Right forelimb (tissue), 1 donor: Measurements from ENCODE around the gene ESRRG.

ENCODE experiments used
- DNase-seq: peaks from one replicate; pipeline ENCODE4 v3.0.0-alpha.2; 2018

ESRRG gene

DNA sequence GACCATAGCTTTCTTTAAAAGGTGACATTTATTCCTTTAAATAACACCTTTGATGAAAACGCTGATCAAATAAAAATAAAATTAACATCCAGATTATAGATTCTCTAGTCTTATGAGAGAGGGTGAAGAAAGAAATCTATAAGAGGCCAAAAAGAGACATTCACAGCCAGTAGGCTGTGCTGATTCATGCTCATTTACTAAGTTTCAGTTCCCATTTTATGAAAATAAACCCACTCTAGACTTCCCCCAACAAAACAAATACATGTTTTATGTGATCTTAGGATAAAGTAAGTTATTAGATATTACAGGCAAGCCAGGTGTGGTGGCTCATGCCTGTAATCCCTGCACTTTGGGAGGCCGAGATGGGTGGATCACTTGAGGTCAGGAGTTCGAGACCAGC lies 21.1 kb downstream of the ESRRG start:
- no peak for DNase-seq

DNA sequence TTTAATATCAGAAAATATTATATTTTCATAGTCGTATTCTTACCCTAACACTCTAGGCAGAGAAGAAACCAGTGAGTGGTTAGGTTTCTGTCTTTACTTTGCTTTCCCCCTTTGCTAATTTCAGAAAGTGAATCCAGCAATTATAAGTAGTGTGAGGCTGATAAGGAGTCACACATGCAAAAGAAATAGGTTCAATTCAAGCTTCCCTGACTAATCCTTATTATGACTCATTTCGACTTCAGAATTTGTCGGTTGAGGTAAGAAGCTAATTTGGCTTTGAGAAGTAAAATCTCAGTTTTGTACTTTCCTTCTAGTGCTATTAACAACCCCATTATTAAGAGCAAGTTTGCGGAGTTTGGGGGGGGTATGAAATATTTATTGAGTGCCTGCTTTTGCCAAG lies 22.4 kb downstream of the ESRRG start:
- DNase-seq, result no peak

DNA sequence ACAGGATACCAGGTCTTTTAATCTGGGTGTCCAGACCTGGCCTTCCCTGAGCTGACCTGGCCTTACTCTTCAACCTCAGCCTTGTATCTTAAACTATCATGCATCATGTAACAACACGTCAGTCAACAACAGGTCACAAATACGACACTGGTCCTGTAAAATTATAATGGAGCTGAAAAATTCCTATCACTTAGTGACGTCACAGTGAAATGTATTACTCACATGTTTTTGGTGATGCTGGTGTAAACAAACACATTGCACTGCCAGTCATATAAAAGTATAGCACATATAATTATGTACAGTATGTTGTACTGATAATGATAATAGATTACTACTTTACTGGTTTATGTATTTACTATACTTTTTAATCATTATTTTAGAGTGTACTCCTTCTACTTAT lies 31.5 kb downstream of the ESRRG start:
- DNase-seq, result no peak

DNA sequence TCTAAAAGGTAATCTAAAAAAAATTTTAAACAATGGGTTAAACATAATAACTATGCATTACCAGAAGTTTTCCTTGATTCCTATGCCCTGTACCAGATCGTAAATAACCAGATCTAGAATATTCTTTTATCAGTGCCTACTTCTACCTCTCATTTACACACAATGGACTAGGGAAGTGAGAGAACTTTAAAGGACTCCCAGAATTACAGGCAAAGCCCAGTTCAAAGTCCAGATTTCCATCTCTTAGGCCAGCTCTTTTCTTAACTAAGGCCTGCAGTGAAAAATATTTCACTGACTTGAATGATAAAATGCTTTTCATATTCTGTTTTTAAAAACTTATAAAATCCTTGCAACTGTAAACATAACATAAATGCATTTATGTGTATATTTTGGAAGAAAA lies 32.6 kb downstream of the ESRRG start:
- no peak for DNase-seq

DNA sequence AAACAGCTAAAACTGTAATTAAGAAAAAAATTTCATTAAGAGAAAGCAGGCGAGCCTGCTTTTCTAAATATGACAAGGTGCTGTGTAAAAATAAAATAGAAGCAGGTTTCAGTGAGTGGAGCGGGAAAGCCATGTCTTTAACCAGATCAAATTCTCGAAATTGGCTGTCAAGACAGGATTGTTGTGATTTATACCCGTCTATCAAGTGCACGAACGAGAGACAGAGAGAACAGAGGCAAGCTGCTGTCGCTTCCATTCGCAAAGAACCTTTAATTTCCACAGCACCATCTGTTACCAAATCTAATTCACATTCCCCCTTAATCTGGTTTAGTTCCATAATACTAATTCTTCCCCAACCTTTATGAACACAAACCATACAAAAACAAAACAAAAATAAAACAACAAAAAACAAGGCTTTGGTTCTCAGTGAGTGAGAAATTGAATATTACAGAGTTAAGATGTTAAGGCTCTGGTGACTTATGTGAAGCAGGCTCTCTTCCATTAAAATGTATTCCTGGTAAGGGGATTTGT lies 35.0 kb downstream of the ESRRG start:
- DNase-seq, result no peak

DNA sequence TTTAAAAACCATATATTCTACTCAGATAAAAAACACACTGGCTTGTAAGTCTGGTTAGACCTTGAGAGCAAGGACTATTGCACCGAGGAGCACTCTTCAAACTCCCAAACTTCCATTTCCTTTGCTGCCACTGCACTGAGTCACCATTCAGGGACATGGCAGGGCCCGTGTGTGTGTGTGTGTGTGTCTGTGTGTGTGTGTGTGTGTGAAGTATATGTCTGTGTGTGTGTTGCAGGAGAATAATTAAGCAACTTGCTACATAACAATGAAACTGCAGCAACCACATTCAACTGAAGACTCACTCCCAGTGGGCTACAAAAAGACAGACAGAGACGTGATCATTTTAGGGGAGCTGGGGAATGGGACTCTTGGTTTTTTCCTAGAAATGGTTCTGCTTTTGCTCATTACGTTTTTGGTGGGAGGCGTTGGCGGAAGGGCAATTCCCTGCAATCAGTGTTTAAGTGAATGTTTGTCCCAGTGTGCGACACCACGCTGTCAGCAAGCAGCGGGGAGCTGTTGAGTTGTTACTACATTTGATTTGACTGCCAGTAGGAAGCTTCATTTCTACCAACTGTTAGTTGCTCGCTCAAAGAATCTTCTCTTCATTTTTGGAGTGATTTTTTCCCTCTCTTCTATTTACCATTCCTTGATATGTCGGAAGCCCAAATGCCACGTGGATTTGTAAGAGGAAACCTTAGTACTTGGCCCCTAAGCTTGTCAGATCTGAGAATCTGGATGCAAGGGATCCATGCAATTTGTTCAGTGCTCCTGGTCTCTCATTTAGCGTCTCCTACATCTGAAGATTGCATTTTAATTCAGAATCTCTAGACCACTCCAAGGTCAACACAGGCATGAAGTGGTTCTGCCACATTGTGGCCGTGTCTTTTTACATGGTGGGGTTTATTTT lies 36.1 kb downstream of the ESRRG start:
- DNase-seq, result no peak

DNA sequence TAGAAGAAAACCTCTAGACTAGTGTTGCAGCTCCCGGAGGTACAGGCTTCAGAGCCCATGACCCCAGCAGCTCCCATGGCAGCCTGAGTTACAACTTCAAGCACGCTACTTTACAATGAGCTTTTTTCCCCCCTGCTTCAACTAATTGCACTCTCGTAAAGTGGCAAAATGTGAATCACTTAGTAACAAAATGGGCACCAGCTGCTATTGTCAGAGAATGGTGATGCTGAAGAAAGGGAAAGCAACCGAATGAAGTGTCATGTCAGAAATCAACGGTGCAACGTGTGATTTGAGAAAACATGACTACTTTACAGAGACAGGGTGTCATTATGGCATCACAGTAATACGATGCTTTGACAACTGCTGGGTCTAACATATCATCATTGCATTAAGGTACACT lies 40.5 kb downstream of the ESRRG start:
- DNase-seq, result no peak

DNA sequence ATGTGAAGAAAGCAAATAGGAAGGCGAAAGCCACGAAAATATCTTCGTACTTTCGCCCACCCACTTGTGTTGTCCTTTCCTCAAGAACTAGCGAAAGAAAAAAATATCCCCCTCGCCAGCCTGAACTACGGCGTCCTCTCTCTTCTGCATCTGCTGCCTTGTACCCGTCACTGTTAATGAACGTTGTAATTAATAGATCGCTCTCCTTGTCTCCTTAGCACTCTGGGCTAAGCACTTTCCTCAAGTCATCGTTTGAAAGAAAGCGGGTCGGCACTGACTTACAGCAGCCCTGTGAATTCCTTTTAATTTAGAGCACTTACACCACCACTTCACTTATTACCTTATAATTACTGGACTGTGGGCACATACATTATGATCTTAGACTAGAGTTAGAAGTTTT lies 44.1 kb downstream of the ESRRG start:
- no peak for DNase-seq

DNA sequence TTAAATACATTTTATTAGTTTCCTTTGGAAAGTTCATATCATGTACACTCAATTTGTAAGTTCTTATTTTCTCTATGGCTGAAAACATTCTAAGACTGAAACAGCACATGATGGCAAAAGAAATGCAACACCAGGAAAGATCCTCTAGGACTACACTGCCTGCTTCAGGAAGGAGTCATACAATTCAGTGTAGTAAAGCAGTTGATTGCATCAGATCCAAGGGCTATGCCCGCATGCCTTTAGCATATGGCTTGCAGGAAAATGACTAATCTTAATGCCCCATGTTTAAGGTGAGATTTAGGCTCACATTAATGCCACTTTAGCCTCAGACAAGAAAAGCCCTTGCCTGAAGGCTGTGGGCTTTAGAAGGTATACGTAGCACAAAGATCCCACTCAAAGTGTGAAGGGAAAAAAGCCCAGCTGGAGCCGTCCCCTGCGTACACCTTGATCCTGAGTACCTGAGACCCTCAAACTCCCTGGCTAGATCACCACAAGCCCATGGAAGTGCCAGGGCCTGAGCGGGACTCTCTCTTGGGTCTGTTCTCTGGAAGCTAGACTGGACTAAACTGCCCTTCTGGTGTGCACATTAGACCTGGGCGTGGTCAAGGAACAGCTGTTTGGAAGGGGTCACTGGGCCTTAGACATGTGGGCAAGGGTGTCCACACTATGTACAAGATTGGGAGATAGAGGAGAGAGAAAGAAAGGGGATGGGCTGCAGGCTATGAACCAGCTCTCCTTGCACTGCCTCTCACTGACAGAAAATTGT lies 52.9 kb downstream of the ESRRG start:
- no peak for DNase-seq

DNA sequence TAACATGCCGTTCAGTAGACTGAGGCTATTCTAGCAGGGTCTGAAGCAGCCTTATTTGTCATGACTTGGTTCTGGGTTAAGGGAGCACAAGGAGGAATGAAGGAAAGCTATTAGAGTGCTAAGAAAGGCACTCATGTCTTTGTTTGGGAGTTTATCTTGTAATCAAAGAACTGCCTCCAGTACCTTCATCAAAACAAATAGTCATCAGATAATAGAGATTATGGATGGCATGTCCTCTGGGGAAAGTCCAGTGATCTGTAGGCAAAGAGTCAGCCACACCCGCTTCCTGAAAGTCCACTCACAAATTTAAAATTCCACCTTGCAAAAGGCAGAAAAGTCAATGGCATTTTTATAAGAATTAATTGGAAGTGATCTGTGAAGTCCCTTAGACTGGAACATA lies 56.8 kb downstream of the ESRRG start:
- no peak for DNase-seq

DNA sequence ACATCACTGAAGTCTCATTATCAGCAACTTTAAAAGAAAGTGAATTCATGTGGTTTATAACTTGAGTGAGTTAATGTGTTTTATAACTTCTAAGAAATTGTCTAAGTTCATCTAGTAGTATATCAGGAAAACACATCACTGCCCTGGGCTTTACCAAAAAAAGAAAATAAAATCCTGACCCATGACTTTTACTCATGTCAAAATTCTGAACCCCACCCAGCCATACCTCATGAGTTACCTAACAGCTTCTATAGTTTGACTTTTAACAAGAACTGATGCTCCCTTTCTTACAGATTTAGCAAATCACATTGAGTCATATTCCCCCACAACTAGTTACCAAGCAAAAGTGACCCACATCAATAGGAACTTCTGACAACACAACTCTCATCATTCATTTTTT lies 57.4 kb downstream of the ESRRG start:
- no peak for DNase-seq

DNA sequence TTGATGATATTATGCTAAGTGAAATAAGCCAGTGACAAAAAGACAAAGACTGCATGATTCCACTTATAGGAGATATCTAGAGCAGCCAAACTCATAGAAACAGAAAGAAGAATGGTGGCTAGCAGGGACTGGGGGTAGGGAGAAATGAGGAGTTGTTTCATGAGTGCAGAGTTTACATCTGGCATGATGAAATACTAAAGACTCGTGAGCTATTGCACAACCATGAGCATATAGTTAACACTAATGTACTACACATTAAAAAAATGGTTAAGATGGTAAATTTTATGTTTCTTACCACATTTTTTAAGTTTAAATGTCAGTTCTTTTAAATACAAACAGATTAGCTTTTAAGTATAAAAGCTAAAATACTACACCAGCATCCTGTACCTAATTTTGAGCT lies 57.8 kb downstream of the ESRRG start:
- no peak for DNase-seq

DNA sequence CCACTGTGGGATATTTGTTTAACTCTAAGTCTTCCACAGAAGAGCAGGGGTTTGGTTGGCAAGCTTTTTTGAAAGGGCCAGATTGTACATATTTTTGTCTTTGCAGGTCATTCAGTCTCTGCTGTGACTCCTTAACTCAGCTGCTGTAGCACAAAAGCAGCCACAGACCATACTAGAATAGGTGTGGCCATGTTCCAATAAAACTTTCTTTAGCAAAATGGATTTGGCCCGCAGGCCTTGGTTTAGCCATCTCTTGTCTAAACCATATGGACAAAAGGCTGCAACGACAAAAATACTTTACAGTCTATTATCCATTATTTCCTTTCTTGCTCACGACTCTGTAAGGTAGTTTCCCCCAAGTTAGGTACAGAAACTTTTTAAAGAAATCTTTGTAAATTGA lies 60.5 kb downstream of the ESRRG start:
- no peak for DNase-seq

DNA sequence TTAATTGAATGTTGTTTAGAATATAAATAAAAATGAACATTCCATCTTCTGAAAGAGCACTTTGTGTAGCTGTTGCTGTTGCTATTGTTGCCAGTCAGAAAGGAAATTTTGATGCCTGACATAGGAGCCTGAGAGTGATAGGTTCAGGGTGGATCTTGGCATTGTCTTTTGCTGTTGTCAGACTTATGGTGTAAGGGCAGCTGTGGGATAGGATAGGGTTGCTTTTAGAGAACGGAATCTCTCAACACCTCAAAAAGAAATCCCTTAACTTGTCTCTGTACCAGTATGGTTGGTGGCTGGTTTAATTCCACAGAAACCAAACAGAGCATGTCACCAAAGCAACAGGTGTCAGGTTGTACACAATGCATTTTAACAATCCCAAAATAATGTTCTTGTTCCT lies 62.7 kb downstream of the ESRRG start:
- no peak for DNase-seq

DNA sequence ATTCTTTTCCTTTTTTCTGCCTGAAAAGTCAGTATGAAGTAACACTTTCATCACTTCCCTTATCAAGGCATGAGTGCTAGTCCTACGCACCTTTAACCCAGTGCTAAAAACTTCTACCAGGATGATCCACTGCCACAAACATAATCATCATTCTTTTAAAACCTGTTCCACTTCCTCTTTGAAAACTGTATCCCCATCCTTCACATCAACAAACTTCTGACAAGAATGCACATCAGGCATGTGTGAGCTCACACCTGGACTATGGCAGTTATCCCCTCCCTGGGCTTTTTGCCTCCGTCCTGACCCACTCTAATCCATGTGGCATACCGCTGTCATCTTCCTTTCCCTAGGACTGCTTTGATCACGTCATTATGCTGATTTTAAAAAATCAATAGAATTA lies 70.2 kb downstream of the ESRRG start:
- no peak for DNase-seq

DNA sequence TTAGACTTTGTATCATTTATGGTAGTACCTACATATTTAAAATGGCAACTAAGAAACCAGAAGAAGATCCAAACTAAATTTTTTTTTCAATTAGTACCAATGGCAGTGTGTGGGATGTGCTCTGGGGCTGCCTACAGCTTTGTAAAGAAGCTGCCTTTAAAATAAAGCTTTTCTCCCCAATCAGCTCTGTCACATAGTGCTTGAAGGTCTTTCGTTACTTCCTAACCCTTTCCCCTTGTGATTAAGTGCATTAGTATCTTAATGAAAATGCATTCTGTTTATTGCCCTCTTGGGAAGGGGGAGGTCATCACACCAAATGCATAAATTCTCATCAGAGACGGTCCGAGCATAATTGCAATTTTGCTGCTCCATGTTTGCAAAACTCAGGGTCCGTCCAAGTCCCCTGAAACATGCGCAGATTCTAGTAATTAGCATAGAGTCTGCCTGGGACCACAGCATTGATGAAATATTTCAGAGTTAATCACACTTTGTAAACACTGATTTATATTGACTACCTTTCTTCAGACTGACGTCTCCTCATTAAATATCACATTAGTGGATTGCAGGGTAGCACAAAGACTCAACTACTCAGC lies 71.3 kb downstream of the ESRRG start:
- no peak for DNase-seq

DNA sequence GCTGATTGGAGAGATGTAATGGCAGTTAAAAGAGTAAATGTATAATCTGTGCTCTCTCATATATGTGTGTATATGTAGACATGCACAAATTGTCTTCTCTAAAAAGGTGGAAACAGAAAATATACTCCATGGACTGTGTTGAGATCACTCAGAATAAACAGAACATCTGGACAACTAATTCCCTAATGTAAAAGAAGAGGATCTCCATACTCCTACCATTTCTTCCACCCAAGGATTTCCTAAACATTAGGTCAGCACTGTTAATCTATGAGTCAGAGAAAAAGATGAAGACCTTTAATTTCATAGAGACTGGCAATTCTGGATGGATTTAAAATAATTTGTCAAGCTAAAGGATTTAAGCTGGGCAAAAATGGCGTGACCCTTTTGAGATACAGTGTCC lies 80.1 kb downstream of the ESRRG start:
- DNase-seq, result no peak

DNA sequence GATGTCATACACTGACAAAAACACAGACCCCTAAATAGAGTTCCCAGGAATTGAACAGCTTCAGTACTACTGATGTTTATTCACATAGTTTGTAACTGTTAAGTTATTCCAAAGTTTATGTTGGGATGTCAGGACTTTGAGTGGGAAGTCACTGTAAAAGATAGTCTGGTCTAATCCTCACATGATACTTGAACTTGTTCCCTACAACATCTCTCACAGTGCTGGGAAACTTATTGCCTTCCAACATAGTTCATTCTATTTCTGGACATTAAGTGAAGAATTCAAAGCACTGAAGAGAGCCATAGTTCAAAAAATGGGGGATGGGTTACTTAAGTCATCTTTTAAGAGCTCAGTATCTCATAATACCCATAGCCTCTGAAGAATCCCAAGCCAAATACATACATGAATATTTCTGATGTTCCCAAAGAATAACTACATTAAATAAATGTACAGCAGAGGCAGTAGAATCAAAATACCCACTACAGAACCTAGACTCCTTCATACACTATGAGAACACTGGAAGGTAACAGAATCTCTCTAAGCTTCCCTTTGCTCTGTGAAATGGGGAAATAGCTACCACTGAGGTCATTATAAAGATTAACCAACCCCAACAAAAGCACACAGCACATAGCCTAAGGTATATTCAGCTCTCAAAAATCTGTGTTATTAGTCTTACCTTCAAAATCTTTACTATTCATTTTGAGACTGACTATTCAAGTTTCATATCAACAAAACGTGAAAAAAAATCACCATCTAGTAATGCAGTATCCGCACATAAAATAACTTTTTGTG lies 81.4 kb downstream of the ESRRG start:
- no peak for DNase-seq

DNA sequence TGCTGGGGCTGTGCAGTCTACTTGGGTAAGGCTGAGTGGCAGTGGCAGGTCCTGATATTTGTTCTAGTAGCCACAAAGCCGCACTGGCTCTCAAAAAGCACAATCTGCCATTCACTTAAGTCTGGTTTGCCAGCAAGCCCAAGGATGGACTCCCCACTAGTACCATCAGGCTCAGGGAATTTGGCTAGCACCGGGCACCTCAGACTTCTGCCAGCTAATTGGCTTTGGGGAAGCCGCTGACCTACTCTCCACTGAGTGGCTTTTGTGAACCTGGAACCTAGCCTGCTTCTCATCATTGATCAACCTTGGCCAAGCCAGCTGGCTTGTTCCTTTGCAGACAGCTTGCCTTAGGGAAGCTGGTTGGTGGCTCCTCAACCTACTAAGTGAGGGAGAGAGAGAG lies 83.1 kb downstream of the ESRRG start:
- DNase-seq, result no peak

DNA sequence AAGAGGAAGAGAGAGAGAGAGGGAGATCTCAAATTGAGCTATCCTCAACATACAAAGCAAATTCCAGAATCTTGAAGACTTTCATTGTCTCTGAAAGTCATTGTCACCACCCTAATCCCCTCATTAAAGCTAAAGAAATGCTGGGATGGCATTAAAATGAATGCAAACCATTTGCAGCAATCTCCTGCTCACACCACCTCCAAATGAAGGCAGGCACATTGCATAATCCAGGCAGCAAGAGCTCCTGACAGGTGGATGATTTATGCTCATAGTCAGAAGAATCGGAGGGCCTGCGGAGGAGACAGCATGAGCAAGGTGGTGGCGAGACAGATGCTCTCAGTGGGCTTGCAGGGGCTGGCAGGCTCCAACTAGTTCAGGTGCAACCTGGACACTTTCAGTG lies 90.2 kb downstream of the ESRRG start:
- no peak for DNase-seq

DNA sequence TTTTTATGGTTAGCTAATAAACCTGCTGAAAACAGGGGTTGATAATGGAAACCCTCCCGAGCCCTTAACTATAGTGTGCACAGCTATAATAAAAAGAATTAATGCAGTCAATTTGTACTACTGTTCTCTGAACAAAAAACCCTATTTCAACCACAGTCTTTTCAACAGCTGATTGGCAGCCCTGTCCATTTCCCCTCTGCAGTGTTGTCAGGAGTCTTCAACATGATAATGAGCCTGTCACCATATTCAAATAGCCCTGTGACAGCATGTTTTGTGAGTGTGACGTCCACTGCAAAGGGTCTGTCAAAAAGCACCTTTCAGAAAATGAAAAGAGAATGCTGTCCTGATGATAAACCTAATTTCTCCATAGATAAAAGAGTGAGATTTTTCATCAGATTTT lies 92.7 kb downstream of the ESRRG start:
- no peak for DNase-seq

DNA sequence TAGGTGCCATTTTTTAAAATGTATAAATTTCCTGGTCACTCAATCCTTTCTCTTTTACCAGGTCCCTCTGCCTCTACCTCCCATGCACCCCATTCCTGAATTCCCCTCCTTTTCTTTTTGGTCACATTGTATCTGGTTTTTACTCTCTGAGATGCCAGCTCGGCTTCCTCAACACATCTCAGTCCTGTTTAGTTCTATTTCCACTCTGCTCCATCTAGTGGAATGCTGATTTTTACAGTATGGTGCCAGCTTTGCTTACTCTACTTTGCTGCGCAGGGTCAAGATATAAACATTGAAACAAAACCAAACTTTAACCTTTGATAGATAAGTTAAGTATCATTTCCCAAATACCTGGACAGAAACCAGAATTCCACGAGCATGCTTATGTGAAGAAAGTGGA lies 96.0 kb downstream of the ESRRG start:
- DNase-seq, result no peak
